SK-N-SH (cell line): Measurements from ENCODE around the gene SMARCA4.

Source experiments
- CTCF ChIP-seq: fragments of 200-600 bp; sonication (generic); IDR thresholded peaks from 2 replicates; pipeline ENCODE4 v1.6.1; 2017; ENCODE audit warnings: antibody characterized with exemption, mild to moderate bottlenecking, moderate library complexity
- ELF1 ChIP-seq: IDR thresholded peaks from 2 replicates; pipeline ENCODE4 v1.4.0; 2012
- EZH2phosphoT487 ChIP-seq: fragments of 200-600 bp; sonication (generic); IDR thresholded peaks from 2 replicates; pipeline ENCODE4 v1.6.1; 2017; ENCODE audit warnings: low read depth, mixed run types, mild to moderate bottlenecking, antibody characterized with exemption, moderate library complexity, borderline replicate concordance
- FOXM1 ChIP-seq: IDR thresholded peaks from 2 replicates; pipeline ENCODE4 v1.4.0; 2012; ENCODE audit warnings: low read depth, mild to moderate bottlenecking
- MAX ChIP-seq: IDR thresholded peaks from 2 replicates; pipeline ENCODE4 v1.4.0; 2012; ENCODE audit warnings: low read depth
- MXI1 ChIP-seq: IDR thresholded peaks from 2 replicates; pipeline ENCODE4 v1.6.1; 2012; ENCODE audit warnings: mild to moderate bottlenecking, low read depth, low read length, improper control_type of control experiment
- NRF1 ChIP-seq: IDR thresholded peaks from 2 replicates; pipeline ENCODE4 v1.6.1; 2012; ENCODE audit warnings: low read depth, mild to moderate bottlenecking, low read length
- POLR2AphosphoS5 ChIP-seq: IDR thresholded peaks from 2 replicates; pipeline ENCODE4 v1.6.1; 2012; ENCODE audit warnings: low read depth, low read length
- RAD21 ChIP-seq: IDR thresholded peaks from 2 replicates; pipeline ENCODE4 v1.6.1; 2012; ENCODE audit warnings: mild to moderate bottlenecking, low read length
- REST ChIP-seq: IDR thresholded peaks from 2 replicates; pipeline ENCODE4 v1.6.1; 2012; ENCODE audit warnings: mild to moderate bottlenecking, low read depth, low read length, moderate library complexity
- SIN3A ChIP-seq: IDR thresholded peaks from 2 replicates; pipeline ENCODE4 v1.6.1; 2012; ENCODE audit warnings: low read depth, mild to moderate bottlenecking, low read length, moderate library complexity, borderline replicate concordance
- SMC3 ChIP-seq: IDR thresholded peaks from 2 replicates; pipeline ENCODE4 v1.6.1; 2012; ENCODE audit warnings: low read depth, low read length, improper control_type of control experiment

GRCh38 chr19:10920288-10920655 lies 40.6 kb upstream of the SMARCA4 start:
- no peak for TF ChIP-seq CTCF
- TF ChIP-seq POLR2AphosphoS5, result no peak
- TF ChIP-seq SMC3, result no peak
- no peak for TF ChIP-seq EZH2phosphoT487
- no peak for TF ChIP-seq FOXM1
- TF ChIP-seq RAD21, result no peak
- TF ChIP-seq REST, result no peak
- no peak for TF ChIP-seq MXI1
- TF ChIP-seq NRF1, result no peak
- TF ChIP-seq SIN3A, result no peak
- TF ChIP-seq MAX, result no peak
- no peak for TF ChIP-seq ELF1
